Measurements from ENCODE around the gene C22orf23.

- TF ChIP-seq CTCF (IDR thresholded peaks at IDR 0.05): no peak
- no peak for TF ChIP-seq POLR2A (IDR thresholded peaks at IDR 0.05)
- TF ChIP-seq POLR2AphosphoS5 (IDR thresholded peaks at IDR 0.05): no peak
- no peak for TF ChIP-seq EP300 (IDR thresholded peaks at IDR 0.05)
Observed at GRCh38 chr22:37912171-37912570, 41.2 kb downstream of the C22orf23 start.
